Ishikawa (cell line): ENCODE measurements around the gene CEP131.

Experiments used
- RAD21 ChIP-seq: IDR thresholded peaks from 2 replicates; pipeline ENCODE4 v1.6.1; 2012; ENCODE audit warnings: low read depth
- TAF1 ChIP-seq: IDR thresholded peaks from 2 replicates; pipeline ENCODE4 v1.6.1; 2012; ENCODE audit warnings: low read depth, mild to moderate bottlenecking
- ZBTB7A ChIP-seq: IDR thresholded peaks from 2 replicates; pipeline ENCODE4 v1.6.1; 2012; ENCODE audit warnings: low read depth

DNA sequence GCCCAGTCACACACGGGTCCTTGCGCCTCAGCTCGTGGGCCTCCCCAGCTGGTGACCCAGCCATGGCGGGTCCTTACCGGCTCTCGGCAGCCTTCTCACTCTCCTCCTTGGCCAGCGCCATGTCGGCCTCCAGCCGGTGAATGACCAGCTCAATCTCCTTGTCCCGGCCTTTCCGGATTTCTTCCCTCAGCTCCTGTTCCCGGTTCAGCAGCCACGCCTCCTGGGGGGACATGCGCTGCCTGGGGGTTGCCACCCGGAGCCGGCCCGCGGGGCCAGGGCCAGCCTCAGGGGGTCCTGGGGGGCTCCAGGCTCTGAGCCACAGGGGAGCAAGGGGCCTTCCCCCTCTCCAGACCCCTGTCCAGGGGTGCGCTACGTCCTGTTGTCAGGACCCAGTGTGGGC is 31.6 kb downstream of the CEP131 start:
- no peak for TF ChIP-seq RAD21
- TF ChIP-seq TAF1: no peak
- no peak for TF ChIP-seq ZBTB7A
